ENCODE results near the gene LRRC55.

The LRRC55 gene, protein sequence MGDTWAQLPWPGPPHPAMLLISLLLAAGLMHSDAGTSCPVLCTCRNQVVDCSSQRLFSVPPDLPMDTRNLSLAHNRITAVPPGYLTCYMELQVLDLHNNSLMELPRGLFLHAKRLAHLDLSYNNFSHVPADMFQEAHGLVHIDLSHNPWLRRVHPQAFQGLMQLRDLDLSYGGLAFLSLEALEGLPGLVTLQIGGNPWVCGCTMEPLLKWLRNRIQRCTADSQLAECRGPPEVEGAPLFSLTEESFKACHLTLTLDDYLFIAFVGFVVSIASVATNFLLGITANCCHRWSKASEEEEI

GRCh38 chr11:57181678-57182305 is at the start of gene LRRC55:
TSS of gene LRRC55 (plus strand) at chr11:57181953. CDS start at chr11:57182023, 70 bp downstream.
- no peak for DNase-seq

GRCh38 chr11:57133366-57134038 is 48.3 kb upstream of the LRRC55 start:
- DNase-seq: no peak

GRCh38 chr11:57134284-57134683 is 47.5 kb upstream of the LRRC55 start:
- DNase-seq: no peak

DNA sequence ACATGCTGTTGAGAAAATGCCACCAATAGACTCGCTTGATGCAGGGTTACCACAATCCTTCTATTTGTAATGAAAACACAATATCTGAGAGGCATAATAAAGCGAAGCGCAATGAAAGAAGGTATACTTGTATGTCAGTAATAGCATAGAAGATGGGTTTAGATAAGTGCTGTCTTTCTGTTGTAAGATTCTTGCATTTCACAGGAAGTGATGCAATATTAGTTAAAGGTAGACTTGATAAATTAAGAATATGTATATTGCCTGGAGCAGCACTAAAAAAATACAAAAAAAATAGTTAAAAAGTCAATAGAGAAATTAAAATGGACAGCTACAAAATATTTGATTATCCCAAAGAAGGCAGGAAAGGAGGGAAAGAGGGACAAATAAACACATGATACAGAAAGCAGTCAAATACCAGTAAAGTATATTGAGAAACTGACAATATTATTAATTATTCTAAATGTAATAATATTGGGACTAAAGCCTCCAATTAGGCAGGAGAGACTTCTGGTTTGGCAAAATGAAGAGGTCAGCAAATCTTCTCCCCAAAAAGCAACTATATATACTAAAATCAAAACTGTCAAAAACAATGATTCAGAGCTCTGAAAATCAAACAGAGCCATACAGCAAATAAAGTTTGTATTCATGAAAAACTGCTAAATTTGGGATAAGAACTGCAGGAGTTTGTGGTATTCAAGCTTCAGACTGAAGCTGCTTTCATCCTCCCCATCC is 46.6 kb upstream of the LRRC55 start:
- no peak for DNase-seq

DNA sequence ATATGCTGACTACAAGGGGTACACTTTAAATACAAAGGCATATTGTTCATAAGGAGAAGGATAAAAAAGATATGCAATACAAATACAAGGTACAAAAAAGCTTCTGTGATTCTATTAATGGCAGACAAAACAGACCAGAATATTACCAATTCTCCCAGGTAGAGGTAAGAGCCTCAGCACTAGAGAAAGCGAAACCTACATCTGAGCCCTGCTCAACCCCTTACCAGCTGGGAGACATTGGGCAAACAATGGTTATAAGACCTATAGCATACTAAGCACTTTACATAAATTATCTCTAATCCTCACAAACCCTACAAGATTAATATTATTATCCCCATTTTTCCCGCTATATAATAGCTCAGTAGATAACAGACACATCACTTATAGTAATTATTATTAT is 41.2 kb upstream of the LRRC55 start:
- DNase-seq: no peak

DNA sequence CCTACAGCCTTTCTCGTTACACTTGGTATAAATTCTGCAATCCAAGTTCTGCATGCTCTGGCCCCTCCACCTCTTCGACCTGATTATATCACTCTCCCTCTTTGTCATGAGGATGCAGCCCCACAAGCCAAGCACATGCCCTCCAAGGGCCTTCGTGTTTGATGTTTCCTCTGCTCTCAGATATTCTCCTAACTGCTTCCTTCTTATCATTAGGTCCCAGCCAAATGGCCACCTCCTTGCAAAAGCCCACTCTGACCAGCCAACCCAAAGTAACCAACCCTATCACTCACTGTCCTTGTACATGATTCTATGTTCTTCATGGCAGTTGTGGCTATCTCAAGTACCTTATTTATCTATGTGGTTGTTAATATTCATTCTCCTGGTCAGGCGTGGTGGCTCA is 38.3 kb upstream of the LRRC55 start:
- DNase-seq: no peak

DNA sequence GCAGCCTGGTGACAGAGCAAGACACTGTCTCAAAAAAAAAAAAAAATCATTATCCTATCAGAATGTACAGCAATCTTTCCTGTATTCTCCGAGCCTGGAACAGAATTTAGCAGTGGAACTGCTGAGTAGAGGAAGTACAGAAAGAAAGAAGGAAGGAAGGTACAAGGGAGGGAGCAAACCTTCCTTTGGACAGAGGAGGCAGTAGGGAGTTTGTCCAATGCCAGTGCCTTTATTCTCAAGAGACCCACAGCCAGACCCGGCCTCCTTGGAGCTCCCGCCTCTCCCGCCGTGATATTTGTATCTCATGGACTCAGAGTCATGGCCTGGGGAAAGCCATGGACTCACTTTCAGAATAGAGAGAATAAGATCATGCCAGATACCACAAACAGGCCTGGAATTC is 37.7 kb upstream of the LRRC55 start:
- DNase-seq: no peak

DNA sequence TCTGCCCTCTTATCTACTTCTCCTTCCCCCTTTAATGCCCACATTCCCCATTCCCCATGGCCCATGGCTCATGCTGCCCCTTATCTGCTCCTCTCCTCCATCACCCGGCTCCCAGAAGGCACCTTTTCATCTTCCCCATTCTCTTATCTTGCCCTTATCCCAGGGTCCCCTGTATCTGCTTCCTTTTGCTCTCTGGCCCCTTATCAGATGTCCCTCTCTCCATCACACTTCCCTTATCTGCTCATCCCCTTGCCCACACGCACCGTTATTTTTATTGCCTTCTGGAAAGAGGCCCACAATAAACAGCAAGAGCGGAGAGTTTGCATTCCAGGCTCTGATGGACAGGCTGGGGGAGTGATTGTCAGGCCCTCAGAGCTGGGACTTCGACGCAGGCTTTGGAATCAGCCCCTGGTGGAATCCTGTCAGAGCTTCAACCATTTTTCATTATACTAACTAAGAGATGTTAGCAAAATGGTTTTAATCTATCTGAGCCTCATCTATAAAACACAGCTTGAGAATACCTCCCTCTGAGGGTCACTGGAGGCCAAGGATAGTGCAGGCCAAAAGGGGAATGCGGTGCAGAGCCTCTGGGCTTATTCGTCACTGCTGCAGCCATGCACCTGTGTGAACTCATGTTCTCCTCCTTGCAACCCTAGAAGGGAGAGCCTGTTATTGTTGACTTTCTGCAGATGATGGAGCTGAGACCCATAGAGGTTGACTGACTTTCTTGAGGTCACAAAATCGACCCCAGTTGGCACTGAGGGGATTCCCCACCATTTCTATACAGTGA is 37.0 kb upstream of the LRRC55 start:
- DNase-seq: no peak

GRCh38 chr11:57146301-57146700 is 35.5 kb upstream of the LRRC55 start:
- DNase-seq: no peak

GRCh38 chr11:57148621-57149020 is 33.1 kb upstream of the LRRC55 start:
- DNase-seq: no peak

- no peak for DNase-seq
These were observed 31.3 kb upstream of the LRRC55 start for GRCh38 chr11:57150454-57150917.

DNA sequence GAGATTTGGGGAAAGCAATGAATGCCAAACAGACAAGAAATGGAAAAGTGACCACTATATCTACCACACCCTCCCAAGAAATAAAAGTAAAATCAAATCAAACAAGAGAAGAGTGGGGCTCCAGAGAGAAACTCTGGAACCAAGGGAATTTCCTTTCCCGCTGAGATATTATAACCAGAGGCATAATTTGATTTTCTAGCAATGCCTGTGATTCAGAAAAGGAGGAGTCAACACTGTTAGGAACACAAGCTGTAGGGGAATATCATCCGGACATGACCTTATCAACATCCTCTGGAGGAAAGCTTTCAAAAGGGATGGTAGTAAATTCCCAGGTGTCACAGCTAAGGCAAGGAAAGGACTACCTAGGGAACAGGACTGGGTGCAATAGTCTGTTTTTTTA is 29.6 kb upstream of the LRRC55 start:
- no peak for DNase-seq

DNA sequence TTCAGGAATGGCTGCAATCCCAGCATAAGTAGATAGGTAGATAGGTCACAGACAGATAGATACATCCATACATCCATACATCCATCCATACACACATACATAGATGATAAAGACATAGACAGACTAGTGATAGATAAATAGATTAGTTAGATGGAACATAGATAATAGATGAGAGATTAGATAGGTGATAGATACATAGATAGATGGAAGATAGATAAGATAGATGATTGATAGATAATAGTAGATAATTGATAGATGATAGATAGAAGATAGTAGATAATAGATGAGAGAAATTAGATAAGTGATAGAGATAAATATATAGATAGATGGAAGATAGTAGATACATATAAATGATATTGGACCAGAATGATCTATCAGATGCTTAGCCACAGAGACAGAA is 28.3 kb upstream of the LRRC55 start:
- no peak for DNase-seq

GRCh38 chr11:57154739-57155138 is 27.0 kb upstream of the LRRC55 start:
- no peak for DNase-seq

DNA sequence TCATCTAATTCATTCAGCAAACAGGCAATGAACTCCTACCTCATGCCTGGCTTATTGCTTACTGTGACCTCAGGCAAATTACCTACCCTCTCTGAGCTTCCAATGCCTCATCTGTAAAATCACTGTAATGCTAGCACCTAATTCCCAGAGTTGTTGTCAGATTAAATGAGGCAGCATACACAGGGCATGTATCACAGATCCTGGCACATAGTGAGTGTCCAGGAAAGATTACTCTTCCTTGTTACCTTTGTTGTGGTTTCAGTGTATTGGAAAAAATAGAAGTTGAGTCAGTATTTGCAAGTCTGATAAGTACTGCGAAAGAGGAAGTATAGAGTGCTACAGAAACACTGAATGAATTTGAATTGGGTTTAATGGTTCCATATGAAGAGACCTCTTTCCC is 26.4 kb upstream of the LRRC55 start:
- no peak for DNase-seq

DNA sequence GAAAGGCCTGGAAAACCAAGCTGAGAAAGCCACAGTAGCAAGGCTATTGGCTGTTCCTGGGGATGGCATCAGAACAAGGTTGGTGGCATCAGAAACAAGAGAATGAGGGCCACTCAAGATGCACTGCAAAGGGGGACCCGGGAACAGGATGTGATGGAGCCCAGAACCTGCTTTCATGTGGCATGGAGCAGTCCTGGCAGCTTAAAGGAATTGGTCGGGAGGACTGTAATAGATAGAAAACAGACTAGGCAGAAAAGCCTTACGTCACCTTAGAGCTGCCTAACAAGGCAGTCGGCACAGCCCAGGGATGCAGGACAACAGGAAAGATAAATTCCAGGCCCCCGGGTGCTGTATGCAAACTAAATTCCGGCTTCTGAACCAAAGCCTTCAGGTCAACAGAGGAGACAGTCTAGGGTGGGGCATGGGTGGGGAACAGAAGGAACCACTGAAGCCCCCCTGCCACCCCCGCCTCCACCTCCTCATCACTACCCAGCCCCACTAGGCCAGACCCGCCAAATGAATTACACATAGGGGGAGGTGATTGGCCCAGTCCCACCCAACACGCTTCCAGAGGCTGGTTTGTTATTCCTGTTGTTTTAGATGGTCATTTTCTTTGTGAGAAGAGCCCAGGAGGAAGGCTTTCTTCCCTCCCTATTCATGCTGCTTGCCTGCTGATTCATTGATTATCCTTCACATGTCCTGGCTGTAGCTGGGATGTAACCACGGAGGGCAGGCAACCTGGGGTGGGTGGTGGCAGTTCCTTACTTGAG is 25.7 kb upstream of the LRRC55 start:
- no peak for DNase-seq

GRCh38 chr11:57156928-57157327 is 24.8 kb upstream of the LRRC55 start:
- DNase-seq: no peak

DNA sequence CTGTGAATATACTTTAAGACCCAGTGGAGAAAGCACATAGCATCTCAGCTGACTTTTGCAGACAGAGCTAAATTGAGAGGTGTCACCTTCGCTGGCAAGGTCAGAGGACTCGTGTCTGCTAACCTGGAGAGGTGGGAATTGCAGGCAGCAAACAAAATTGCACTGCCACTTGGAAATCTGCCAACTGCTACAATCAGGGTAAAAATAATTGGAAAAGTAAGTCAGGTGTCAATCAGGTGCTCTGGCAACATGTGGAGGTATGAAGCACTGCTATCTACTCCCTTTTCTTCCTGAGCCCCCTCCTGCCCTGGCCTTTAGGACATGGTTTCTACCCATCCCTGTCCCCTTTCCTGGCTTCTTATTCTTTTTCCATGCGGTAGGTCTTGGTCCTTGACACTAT is 24.1 kb upstream of the LRRC55 start:
- DNase-seq: peak; percentile 60

DNA sequence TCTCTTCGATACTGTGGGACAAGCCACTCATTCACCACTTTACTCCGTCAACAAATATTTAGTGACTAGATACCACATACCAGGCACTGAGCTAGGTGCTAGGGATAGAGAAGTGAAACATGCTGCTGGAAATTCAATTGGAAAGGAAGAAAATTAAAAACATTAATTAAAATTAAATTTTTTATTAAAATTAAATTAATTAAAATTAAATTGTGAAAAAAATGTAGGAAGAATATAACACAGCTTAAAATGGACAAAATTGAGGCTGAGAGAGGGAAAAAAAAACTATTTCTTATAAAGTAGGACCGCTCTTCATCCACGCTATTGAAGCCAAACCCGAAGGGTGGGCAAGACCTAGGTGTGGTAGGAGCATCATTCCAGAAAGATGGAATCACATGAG is 23.6 kb upstream of the LRRC55 start:
- no peak for DNase-seq

- no peak for DNase-seq
These were observed 23.2 kb upstream of the LRRC55 start for GRCh38 chr11:57158599-57158998.

DNA sequence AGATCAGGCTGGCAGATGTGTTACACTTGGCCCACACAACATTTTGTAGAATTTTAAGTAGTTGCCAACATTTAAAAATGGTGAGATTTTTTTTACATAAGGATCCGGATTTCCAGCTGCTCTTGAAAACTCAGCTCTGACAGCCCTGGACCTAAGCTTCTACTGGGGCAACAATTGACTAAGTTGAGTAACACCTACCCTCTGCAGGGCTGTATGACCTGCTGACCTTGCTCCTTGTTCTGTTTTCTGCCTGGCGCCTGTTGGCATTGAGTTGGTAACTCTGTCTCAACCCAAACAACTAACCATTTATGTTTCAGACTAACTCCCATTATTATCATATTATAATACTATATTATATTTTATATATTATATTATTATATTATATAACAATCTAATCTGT is 21.1 kb upstream of the LRRC55 start:
- no peak for DNase-seq

GRCh38 chr11:57161351-57161750 is 20.4 kb upstream of the LRRC55 start:
- DNase-seq: peak; percentile 82

Data from NCI-H2171 treated with DMSO at 0.1 percent for 48 hours (cell line).